ENCODE data around the gene PITX3. TPM values are rescaled to one million over a fixed set of nuclear protein-coding genes. Genes with fewer than 3 reads are reported as not detected.

The PITX3 gene
- total RNA-seq, 6 donors from 2014 or later: 0.61 TPM; not detected in 5

DNA sequence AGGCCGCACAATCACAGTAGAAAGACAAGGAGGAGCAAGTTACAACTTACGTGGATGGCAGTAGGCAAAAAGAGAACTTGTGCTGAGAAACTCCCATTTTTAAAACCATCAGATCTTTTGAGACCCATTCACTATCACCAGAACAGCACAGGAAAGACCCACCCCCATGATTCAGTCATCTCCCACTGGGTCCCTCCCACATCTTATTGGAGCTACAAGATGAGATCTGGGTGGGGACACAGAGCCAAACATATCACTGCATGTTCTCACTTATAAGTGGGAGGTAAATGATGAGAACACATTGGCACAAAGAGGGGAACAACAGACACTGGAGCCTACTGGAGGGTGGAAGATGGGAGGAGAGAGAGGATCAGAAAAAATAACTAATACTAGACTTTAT, 56.7 kb downstream of the PITX3 start:
- Histone ChIP-seq H3K4me1 (peaks cover 0 to 10% (median 2%) of the 10 kb centered on the region in 4 donors), H3K9me3 (no peaks in the 10 kb centered on the region), H3K27ac (no peak overlapping the region), H3K4me3 (no peak overlapping the region), H3K27me3 (no peaks in the 10 kb centered on the region), H3K36me3 (no peaks in the 10 kb centered on the region)
- 85 to 92% methylated on average over 2 of the region's 2 CpGs for WGBS, 2 donors
- no peak for DNase-seq
- TF ChIP-seq POLR2AphosphoS5 (IDR thresholded peaks at IDR 0.05) (no peak), EP300 (IDR thresholded peaks at IDR 0.05) (no peak), POLR2A (IDR thresholded peaks at IDR 0.05) (no peak)
- TF ChIP-seq, protein P1, sequence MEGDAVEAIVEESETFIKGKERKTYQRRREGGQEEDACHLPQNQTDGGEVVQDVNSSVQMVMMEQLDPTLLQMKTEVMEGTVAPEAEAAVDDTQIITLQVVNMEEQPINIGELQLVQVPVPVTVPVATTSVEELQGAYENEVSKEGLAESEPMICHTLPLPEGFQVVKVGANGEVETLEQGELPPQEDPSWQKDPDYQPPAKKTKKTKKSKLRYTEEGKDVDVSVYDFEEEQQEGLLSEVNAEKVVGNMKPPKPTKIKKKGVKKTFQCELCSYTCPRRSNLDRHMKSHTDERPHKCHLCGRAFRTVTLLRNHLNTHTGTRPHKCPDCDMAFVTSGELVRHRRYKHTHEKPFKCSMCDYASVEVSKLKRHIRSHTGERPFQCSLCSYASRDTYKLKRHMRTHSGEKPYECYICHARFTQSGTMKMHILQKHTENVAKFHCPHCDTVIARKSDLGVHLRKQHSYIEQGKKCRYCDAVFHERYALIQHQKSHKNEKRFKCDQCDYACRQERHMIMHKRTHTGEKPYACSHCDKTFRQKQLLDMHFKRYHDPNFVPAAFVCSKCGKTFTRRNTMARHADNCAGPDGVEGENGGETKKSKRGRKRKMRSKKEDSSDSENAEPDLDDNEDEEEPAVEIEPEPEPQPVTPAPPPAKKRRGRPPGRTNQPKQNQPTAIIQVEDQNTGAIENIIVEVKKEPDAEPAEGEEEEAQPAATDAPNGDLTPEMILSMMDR (IDR thresholded peaks at IDR 0.05): no peak
- no peak for ATAC-seq (ENCODE audit: low FRiP score in 2 of 2)

Other genes starting within 250 kb of the PITX3 start
- gene ARMH3, start 185.3 kb downstream of the PITX3 start, total RNA-seq: 10 to 100 TPM; 14.4 to 39.8 (median 25.5) TPM
- 10 to 100 TPM; 20.2 to 39.2 (median 30.1) TPM for gene HPS6, start 176.2 kb downstream of the PITX3 start, total RNA-seq
- 100 to 1,000 TPM in 1 of 6 donors, 10 to 100 TPM in 5; 31.5 to 243 (median 54.9) TPM for gene LDB1, start 121.1 kb downstream of the PITX3 start, total RNA-seq
- gene PPRC1, start 108.5 kb downstream of the PITX3 start, total RNA-seq: 10 to 100 TPM; 29.3 to 57.6 (median 40.3) TPM
- 10 to 100 TPM; 21.4 to 72.8 (median 44.3) TPM for gene NOLC1, start 89.1 kb downstream of the PITX3 start, total RNA-seq
- 1 to 10 TPM in 2 of 6 donors, under 1 TPM in 1, not detected in 3; 0.46 to 2.7 (median 1.1) TPM for gene ELOVL3, start 15.2 kb downstream of the PITX3 start, total RNA-seq
- gene GBF1, start 4.0 kb upstream of the PITX3 start, total RNA-seq: 10 to 100 TPM; 36.7 to 59.7 (median 44.4) TPM
- gene NFKB2, start 154.2 kb upstream of the PITX3 start, total RNA-seq: 10 to 100 TPM; 31.2 to 67.6 (median 41.2) TPM
- gene PSD, start 177.3 kb upstream of the PITX3 start, total RNA-seq: 10 to 100 TPM in 2 of 6 donors, 1 to 10 TPM in 4; 1.1 to 28.3 (median 3.5) TPM
- 10 to 100 TPM; 18.5 to 70.2 (median 26.8) TPM for gene FBXL15, start 179.3 kb upstream of the PITX3 start, total RNA-seq
- 10 to 100 TPM; 33.1 to 67.1 (median 46.5) TPM for gene CUEDC2, start 191.1 kb upstream of the PITX3 start, total RNA-seq
- 10 to 100 TPM in 5 of 6 donors, 1 to 10 TPM in 1; 5.9 to 27.5 (median 15.1) TPM for gene C10orf95, start 210.0 kb upstream of the PITX3 start, total RNA-seq

Data from upper lobe of left lung (tissue), 6 donors.